PC-3 (cell line): Measurements from ENCODE around the gene MLN. TPM values are rescaled to one million over a fixed set of nuclear protein-coding genes. Genes with fewer than 3 reads are reported as not detected.

Experiments used
- ATAC-seq: fragments of 200-7000 bp; cut with Tn5 transposase; 2 replicates; pipeline ENCODE4 v1.9.1; 2020; ENCODE audit warnings: mild to moderate bottlenecking, moderate library complexity
- BruUV-seq: library from RNA; stranded (reverse); fragments of 400-500 nt; replicated peaks from 2 replicates; lab custom pipeline; 2021; lab: Mats Ljungman, UMichigan
- CTCF ChIA-PET: fragments of 300-600 bp; sonication (Branson Sonifier 250); formaldehyde crosslinking; loops from one replicate; lab custom pipeline; 2022; ENCODE audit warnings: antibody characterized with exemption; lab: Charles Lee
- POLR2A ChIA-PET: fragments of 300-600 bp; sonication (Branson Sonifier 250); formaldehyde crosslinking; loops from one replicate; lab custom pipeline; 2022; ENCODE audit warnings: antibody characterized with exemption; ENCODE audit not compliant: unreplicated experiment; lab: Charles Lee
- DNase-seq: peaks from one replicate; pipeline ENCODE4 v3.0.0-alpha.2; 2015
- H2AFZ ChIP-seq: fragments of 300-600 bp; sonication (generic); 2 replicates; pipeline ENCODE4 v1.6.0; 2016; ENCODE audit warnings: antibody characterized with exemption, low read length
- H3F3A ChIP-seq: fragments of 300-600 bp; sonication (generic); one replicate; pipeline ENCODE4 v1.6.0; 2017; ENCODE audit warnings: antibody characterized with exemption, low read length, control low read depth, mild to moderate bottlenecking; ENCODE audit not compliant: unreplicated experiment
- H3K27ac ChIP-seq: fragments of 300-600 bp; sonication (generic); 2 replicates; pipeline ENCODE4 v1.5.1; 2016; ENCODE audit warnings: mild to moderate bottlenecking, low read length
- H3K27me3 ChIP-seq: fragments of 300-600 bp; sonication (generic); 2 replicates; pipeline ENCODE4 v1.6.1; 2016; ENCODE audit warnings: low read length, mixed read lengths
- H3K36me3 ChIP-seq: fragments of 300-600 bp; sonication (generic); 2 replicates; pipeline ENCODE4 v1.6.1; 2016; ENCODE audit warnings: low read depth, mixed run types, low read length, mixed read lengths
- H3K4me1 ChIP-seq: fragments of 300-600 bp; sonication (generic); 2 replicates; pipeline ENCODE4 v1.5.1; 2016; ENCODE audit warnings: low read length; ENCODE audit not compliant: insufficient read depth
- H3K4me2 ChIP-seq: fragments of 300-600 bp; sonication (generic); 2 replicates; pipeline ENCODE4 v1.6.0; 2016; ENCODE audit warnings: low read length
- H3K4me3 ChIP-seq: fragments of 300-600 bp; sonication (generic); 2 replicates; pipeline ENCODE4 v1.5.1; 2016; ENCODE audit warnings: mild to moderate bottlenecking, low read length, mixed read lengths
- H3K79me2 ChIP-seq: fragments of 300-600 bp; sonication (generic); 2 replicates; pipeline ENCODE4 v1.6.1; 2017; ENCODE audit warnings: low read length, mixed read lengths
- H3K9ac ChIP-seq: fragments of 300-600 bp; sonication (generic); 2 replicates; pipeline ENCODE4 v1.6.0; 2016; ENCODE audit warnings: mild to moderate bottlenecking, low read length
- H3K9me2 ChIP-seq: fragments of 300-600 bp; sonication (generic); replicated peaks from 2 replicates; pipeline ENCODE4 v1.6.1; 2016; ENCODE audit warnings: mixed run types, low read length, mixed read lengths
- H3K9me3 ChIP-seq: fragments of 300-600 bp; sonication (generic); 2 replicates; pipeline ENCODE4 v1.6.1; 2016; ENCODE audit warnings: low read length, mixed read lengths
- H4K20me1 ChIP-seq: fragments of 300-600 bp; sonication (generic); 2 replicates; pipeline ENCODE4 v1.6.1; 2016; ENCODE audit warnings: low read length, mixed read lengths
- CTCF ChIP-seq: fragments of 300-600 bp; sonication (generic); conservative IDR thresholded peaks from 2 replicates; pipeline ENCODE4 v1.5.1; 2017; ENCODE audit warnings: antibody characterized with exemption, low read depth, mild to moderate bottlenecking, low read length
- EZH2 ChIP-seq: fragments of 300-600 bp; sonication (generic); IDR thresholded peaks from one replicate; pipeline ENCODE4 v1.6.1; 2017; ENCODE audit warnings: antibody characterized with exemption, mild to moderate bottlenecking, low read length; ENCODE audit not compliant: unreplicated experiment
- EZH2phosphoT487 ChIP-seq: fragments of 300-600 bp; sonication (generic); IDR thresholded peaks from 2 replicates; pipeline ENCODE4 v1.6.1; 2018; ENCODE audit warnings: mild to moderate bottlenecking, antibody characterized with exemption, low read length, borderline replicate concordance
- intact Hi-C: fragments of 100-400 bp; cut with micrococcal nuclease; formaldehyde crosslinking; loops from 2 replicates; pipeline ENCODE4 v1.9.0; 2023
- total RNA-seq: library from RNA; depleted of rRNA; stranded (reverse); fragments of >200 nt; gene quantifications from 2 replicates; pipeline ENCODE4 v1.2.3, GENCODE V29; 2014

MLN gene
- total RNA-seq, 1 experiment from 2014 or later = not detected

GRCh38 chr6:33754222-33754621, 49.6 kb downstream of the MLN start:
- POLR2A ChIA-PET = no interaction called here
- Histone ChIP-seq H3K4me1 (peaks cover 15% of the 10 kb centered on the region), H3K4me3 (no peak overlapping the region), H3K9me2 (no peaks in the 10 kb centered on the region), H3K36me3 (no peaks in the 10 kb centered on the region), H3K79me2 (no peaks in the 10 kb centered on the region), H3K9ac (no peak overlapping the region), H3K4me2 (no peak overlapping the region), H3K9me3 (no peaks in the 10 kb centered on the region), H2AFZ (no peak overlapping the region), H3F3A (no peaks in the 10 kb centered on the region), H3K27me3 (no peaks in the 10 kb centered on the region), H3K27ac (no peak overlapping the region), H4K20me1 (no peaks in the 10 kb centered on the region)
- intact Hi-C loops = no loop called here
- TF ChIP-seq CTCF (no peak), EZH2 (no peak), EZH2phosphoT487 (no peak)
- ATAC-seq = no peak
- DNase-seq = no peak
- BruUV-seq = no TSS peak
- CTCF ChIA-PET = no interaction called here

GRCh38 chr6:33752646-33753015, 51.2 kb downstream of the MLN start:
- Histone ChIP-seq H3K4me1 (peaks cover 6% of the 10 kb centered on the region; the same call in 1 of the 2 replicates), H3K79me2 (no peaks in the 10 kb centered on the region), H3K27ac (no peak overlapping the region), H3K9ac (no peak overlapping the region), H3K9me3 (no peaks in the 10 kb centered on the region), H3K4me2 (no peak overlapping the region), H3F3A (no peaks in the 10 kb centered on the region), H3K36me3 (no peaks in the 10 kb centered on the region), H3K4me3 (no peak overlapping the region), H2AFZ (no peak overlapping the region), H3K27me3 (no peaks in the 10 kb centered on the region), H4K20me1 (no peaks in the 10 kb centered on the region), H3K9me2 (no peaks in the 10 kb centered on the region)
- TF ChIP-seq CTCF (no peak), EZH2 (no peak), EZH2phosphoT487 (no peak)
- intact Hi-C loops = no loop called here
- no peak for ATAC-seq
- no peak for DNase-seq
- POLR2A ChIA-PET = no interaction called here
- BruUV-seq = no TSS peak
- CTCF ChIA-PET = no interaction called here

GRCh38 chr6:33751771-33752645, 51.8 kb downstream of the MLN start:
- Histone ChIP-seq H3K9me3 (no peaks in the 10 kb centered on the region), H3K4me2 (no peak overlapping the region), H3K36me3 (no peaks in the 10 kb centered on the region), H3K9me2 (no peaks in the 10 kb centered on the region), H3K27ac (no peak overlapping the region), H3K79me2 (no peaks in the 10 kb centered on the region), H3K9ac (no peak overlapping the region), H2AFZ (no peak overlapping the region), H3K4me3 (no peak overlapping the region), H3K27me3 (no peaks in the 10 kb centered on the region), H3K4me1 (peaks cover 6% of the 10 kb centered on the region; the same call in 1 of the 2 replicates), H4K20me1 (no peaks in the 10 kb centered on the region), H3F3A (no peaks in the 10 kb centered on the region)
- POLR2A ChIA-PET = no interaction called here
- ATAC-seq (peak; percentile 46), DNase-seq (no peak)
- BruUV-seq = no TSS peak
- CTCF ChIA-PET = no interaction called here
- TF ChIP-seq EZH2 (no peak), EZH2phosphoT487 (no peak), CTCF (no peak)
- intact Hi-C loops = no loop called here
